ENCODE measurements around the gene POLD1.

POLD1 gene

GRCh38 chr19:50450369-50451222 lies 66.4 kb downstream of the POLD1 start:
- H2BK15ac ChIP-seq (replicated peaks; ENCODE audit: low read depth): no peak overlapping the region
- no peak overlapping the region for H3K56ac ChIP-seq (ENCODE audit: low read length)

GRCh38 chr19:50451223-50451534 lies 67.0 kb downstream of the POLD1 start:
- H3K27ac ChIP-seq (ENCODE audit: low read depth, low read length): no peak overlapping the region
- no peak overlapping the region for H3K4ac ChIP-seq (ENCODE audit: low read depth, low read length)
- H2BK15ac ChIP-seq (replicated peaks; ENCODE audit: low read depth): no peak overlapping the region
- H2BK5ac ChIP-seq (ENCODE audit: low read length): no peak overlapping the region
- H3K36me3 ChIP-seq (ENCODE audit: control insufficient read depth, insufficient read depth, low read length): no peaks in the 10 kb centered on the region
- H3K27me3 ChIP-seq (ENCODE audit: insufficient read depth, low read length, poor library complexity): no peaks in the 10 kb centered on the region
- H3K4me2 ChIP-seq (ENCODE audit: low read length): no peak overlapping the region
- H2AK5ac ChIP-seq (ENCODE audit: low read length): no peak overlapping the region
- H3K79me2 ChIP-seq (ENCODE audit: control insufficient read depth, insufficient read depth, low read length): no peaks in the 10 kb centered on the region
- H3K18ac ChIP-seq (ENCODE audit: low read length): no peak overlapping the region
- no peak overlapping the region for H4K5ac ChIP-seq (ENCODE audit: low read length)
- H3K23ac ChIP-seq (ENCODE audit: low read length): no peak overlapping the region
- no peaks in the 10 kb centered on the region for H3K79me1 ChIP-seq (ENCODE audit: low read length)
- no peak for DNase-seq
- no CpG with 5 or more reads among the region's 13 CpGs for WGBS (ENCODE audit: extremely low coverage, insufficient coverage, low lambda C conversion rate)
- no peak overlapping the region for H3K56ac ChIP-seq (ENCODE audit: low read length)
- no peaks in the 10 kb centered on the region for H3K4me1 ChIP-seq (ENCODE audit: control insufficient read depth, low read depth, low read length)
- H3K4me3 ChIP-seq (ENCODE audit: low read length): no peak overlapping the region
- no peak overlapping the region for H4K8ac ChIP-seq (ENCODE audit: low read depth, low read length)
- no peak overlapping the region for H2BK120ac ChIP-seq (ENCODE audit: low read depth, low read length)
- no peak overlapping the region for H3K9ac ChIP-seq (ENCODE audit: low read length)

More at GRCh38 chr19:50450369-50451222, 66.4 kb downstream of the POLD1 start:
- Histone ChIP-seq H3K27ac (ENCODE audit: low read depth, low read length) (no peak overlapping the region), H3K9ac (ENCODE audit: low read length) (no peak overlapping the region), H2AK5ac (ENCODE audit: low read length) (no peak overlapping the region), H4K8ac (ENCODE audit: low read depth, low read length) (no peak overlapping the region), H3K79me1 (ENCODE audit: low read length) (no peaks in the 10 kb centered on the region), H4K5ac (ENCODE audit: low read length) (no peak overlapping the region), H3K4ac (ENCODE audit: low read depth, low read length) (no peak overlapping the region), H3K23ac (ENCODE audit: low read length) (no peak overlapping the region), H3K4me2 (ENCODE audit: low read length) (no peak overlapping the region), H3K18ac (ENCODE audit: low read length) (no peak overlapping the region), H3K4me1 (ENCODE audit: control insufficient read depth, low read depth, low read length) (no peaks in the 10 kb centered on the region), H2BK120ac (ENCODE audit: low read depth, low read length) (no peak overlapping the region), H3K79me2 (ENCODE audit: control insufficient read depth, insufficient read depth, low read length) (no peaks in the 10 kb centered on the region), H2BK5ac (ENCODE audit: low read length) (no peak overlapping the region), H3K27me3 (ENCODE audit: insufficient read depth, low read length, poor library complexity) (no peaks in the 10 kb centered on the region), H3K4me3 (ENCODE audit: low read length) (no peak overlapping the region), H3K36me3 (ENCODE audit: control insufficient read depth, insufficient read depth, low read length) (no peaks in the 10 kb centered on the region)
- WGBS (ENCODE audit: extremely low coverage, insufficient coverage, low lambda C conversion rate): no CpG with 5 or more reads among the region's 30 CpGs
- DNase-seq: no peak

GRCh38 chr19:50453243-50453642 lies 69.1 kb downstream of the POLD1 start:
- Histone ChIP-seq H3K18ac (ENCODE audit: low read length) (no peak overlapping the region), H3K79me2 (ENCODE audit: control insufficient read depth, insufficient read depth, low read length) (no peaks in the 10 kb centered on the region), H3K4me3 (ENCODE audit: low read length) (no peak overlapping the region), H3K4ac (ENCODE audit: low read depth, low read length) (no peak overlapping the region), H3K23ac (ENCODE audit: low read length) (no peak overlapping the region), H3K79me1 (ENCODE audit: low read length) (no peaks in the 10 kb centered on the region), H3K27me3 (ENCODE audit: insufficient read depth, low read length, poor library complexity) (no peaks in the 10 kb centered on the region), H4K8ac (ENCODE audit: low read depth, low read length) (no peak overlapping the region), H2BK120ac (ENCODE audit: low read depth, low read length) (no peak overlapping the region), H2BK5ac (ENCODE audit: low read length) (no peak overlapping the region), H3K4me1 (ENCODE audit: control insufficient read depth, low read depth, low read length) (no peaks in the 10 kb centered on the region), H2BK15ac (replicated peaks; ENCODE audit: low read depth) (no peak overlapping the region), H3K4me2 (ENCODE audit: low read length) (no peak overlapping the region), H4K5ac (ENCODE audit: low read length) (no peak overlapping the region), H3K36me3 (ENCODE audit: control insufficient read depth, insufficient read depth, low read length) (no peaks in the 10 kb centered on the region), H3K9ac (ENCODE audit: low read length) (no peak overlapping the region), H3K56ac (ENCODE audit: low read length) (no peak overlapping the region), H2AK5ac (ENCODE audit: low read length) (no peak overlapping the region), H3K27ac (ENCODE audit: low read depth, low read length) (no peak overlapping the region)
- DNase-seq: no peak
- WGBS (ENCODE audit: extremely low coverage, insufficient coverage, low lambda C conversion rate): no CpG with 5 or more reads among the region's 3 CpGs

GRCh38 chr19:50455992-50456391 lies 71.8 kb downstream of the POLD1 start:
- H3K4me2 ChIP-seq (ENCODE audit: low read length): no peak overlapping the region
- no peak overlapping the region for H3K4me3 ChIP-seq (ENCODE audit: low read length)
- H3K79me1 ChIP-seq (ENCODE audit: low read length): no peaks in the 10 kb centered on the region
- H3K18ac ChIP-seq (ENCODE audit: low read length): no peak overlapping the region
- H2BK120ac ChIP-seq (ENCODE audit: low read depth, low read length): no peak overlapping the region
- H3K56ac ChIP-seq (ENCODE audit: low read length): no peak overlapping the region
- WGBS (ENCODE audit: extremely low coverage, insufficient coverage, low lambda C conversion rate): 100% methylated on average over 1 of the region's 2 CpGs
- H3K79me2 ChIP-seq (ENCODE audit: control insufficient read depth, insufficient read depth, low read length): no peaks in the 10 kb centered on the region
- H3K4ac ChIP-seq (ENCODE audit: low read depth, low read length): no peak overlapping the region
- no peak overlapping the region for H2BK5ac ChIP-seq (ENCODE audit: low read length)
- H2AK5ac ChIP-seq (ENCODE audit: low read length): no peak overlapping the region
- no peak overlapping the region for H3K23ac ChIP-seq (ENCODE audit: low read length)
- H3K27ac ChIP-seq (ENCODE audit: low read depth, low read length): no peak overlapping the region
- no peak overlapping the region for H4K5ac ChIP-seq (ENCODE audit: low read length)
- no peak overlapping the region for H3K9ac ChIP-seq (ENCODE audit: low read length)
- no peak overlapping the region for H2BK15ac ChIP-seq (replicated peaks; ENCODE audit: low read depth)
- no peak overlapping the region for H4K8ac ChIP-seq (ENCODE audit: low read depth, low read length)
- no peaks in the 10 kb centered on the region for H3K27me3 ChIP-seq (ENCODE audit: insufficient read depth, low read length, poor library complexity)
- no peak for DNase-seq
- H3K4me1 ChIP-seq (ENCODE audit: control insufficient read depth, low read depth, low read length): no peaks in the 10 kb centered on the region
- no peaks in the 10 kb centered on the region for H3K36me3 ChIP-seq (ENCODE audit: control insufficient read depth, insufficient read depth, low read length)

- H2BK120ac ChIP-seq (ENCODE audit: low read depth, low read length): no peak overlapping the region
- no CpG with 5 or more reads among the region's 5 CpGs for WGBS (ENCODE audit: extremely low coverage, insufficient coverage, low lambda C conversion rate)
- no peak overlapping the region for H3K4me3 ChIP-seq (ENCODE audit: low read length)
- H2BK15ac ChIP-seq (replicated peaks; ENCODE audit: low read depth): no peak overlapping the region
- no peaks in the 10 kb centered on the region for H3K79me1 ChIP-seq (ENCODE audit: low read length)
- H3K4ac ChIP-seq (ENCODE audit: low read depth, low read length): no peak overlapping the region
- no peak overlapping the region for H3K56ac ChIP-seq (ENCODE audit: low read length)
- no peak for DNase-seq
- no peak overlapping the region for H3K18ac ChIP-seq (ENCODE audit: low read length)
- H3K27me3 ChIP-seq (ENCODE audit: insufficient read depth, low read length, poor library complexity): no peaks in the 10 kb centered on the region
- H3K27ac ChIP-seq (ENCODE audit: low read depth, low read length): no peak overlapping the region
- H3K36me3 ChIP-seq (ENCODE audit: control insufficient read depth, insufficient read depth, low read length): no peaks in the 10 kb centered on the region
- H2BK5ac ChIP-seq (ENCODE audit: low read length): no peak overlapping the region
- H2AK5ac ChIP-seq (ENCODE audit: low read length): no peak overlapping the region
- H4K8ac ChIP-seq (ENCODE audit: low read depth, low read length): no peak overlapping the region
- H3K79me2 ChIP-seq (ENCODE audit: control insufficient read depth, insufficient read depth, low read length): no peaks in the 10 kb centered on the region
- no peak overlapping the region for H3K23ac ChIP-seq (ENCODE audit: low read length)
- no peak overlapping the region for H3K9ac ChIP-seq (ENCODE audit: low read length)
- H4K5ac ChIP-seq (ENCODE audit: low read length): no peak overlapping the region
- no peaks in the 10 kb centered on the region for H3K4me1 ChIP-seq (ENCODE audit: control insufficient read depth, low read depth, low read length)
- H3K4me2 ChIP-seq (ENCODE audit: low read length): no peak overlapping the region
Observed at GRCh38 chr19:50457300-50457699, 73.2 kb downstream of the POLD1 start.
